ENCODE results near the gene RNU4-1.
A peak's percentile ranks its signal among the peaks of the same experiment; 100 is the strongest.

Gene RNU4-1

DNA sequence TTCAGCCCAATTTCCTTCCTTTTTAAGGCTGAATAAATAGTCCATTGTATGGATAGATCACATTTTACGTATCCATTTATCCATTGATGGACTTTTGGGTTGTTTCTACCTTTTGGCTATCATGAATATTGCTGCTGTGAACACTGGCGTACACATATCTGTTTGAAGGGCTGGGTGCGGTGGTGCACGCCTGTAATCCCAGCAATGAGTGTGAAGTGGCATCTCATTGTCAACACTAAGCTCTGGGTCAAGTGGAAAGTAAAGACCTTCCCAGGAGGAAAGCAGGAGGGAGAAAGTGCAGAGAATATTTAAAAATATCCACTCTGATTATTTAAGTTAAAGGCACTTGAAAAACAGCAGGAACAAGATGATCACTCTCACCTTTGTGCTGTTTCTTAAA lies 46.2 kb upstream of the RNU4-1 start (continued):
- TF ChIP-seq, protein P1, sequence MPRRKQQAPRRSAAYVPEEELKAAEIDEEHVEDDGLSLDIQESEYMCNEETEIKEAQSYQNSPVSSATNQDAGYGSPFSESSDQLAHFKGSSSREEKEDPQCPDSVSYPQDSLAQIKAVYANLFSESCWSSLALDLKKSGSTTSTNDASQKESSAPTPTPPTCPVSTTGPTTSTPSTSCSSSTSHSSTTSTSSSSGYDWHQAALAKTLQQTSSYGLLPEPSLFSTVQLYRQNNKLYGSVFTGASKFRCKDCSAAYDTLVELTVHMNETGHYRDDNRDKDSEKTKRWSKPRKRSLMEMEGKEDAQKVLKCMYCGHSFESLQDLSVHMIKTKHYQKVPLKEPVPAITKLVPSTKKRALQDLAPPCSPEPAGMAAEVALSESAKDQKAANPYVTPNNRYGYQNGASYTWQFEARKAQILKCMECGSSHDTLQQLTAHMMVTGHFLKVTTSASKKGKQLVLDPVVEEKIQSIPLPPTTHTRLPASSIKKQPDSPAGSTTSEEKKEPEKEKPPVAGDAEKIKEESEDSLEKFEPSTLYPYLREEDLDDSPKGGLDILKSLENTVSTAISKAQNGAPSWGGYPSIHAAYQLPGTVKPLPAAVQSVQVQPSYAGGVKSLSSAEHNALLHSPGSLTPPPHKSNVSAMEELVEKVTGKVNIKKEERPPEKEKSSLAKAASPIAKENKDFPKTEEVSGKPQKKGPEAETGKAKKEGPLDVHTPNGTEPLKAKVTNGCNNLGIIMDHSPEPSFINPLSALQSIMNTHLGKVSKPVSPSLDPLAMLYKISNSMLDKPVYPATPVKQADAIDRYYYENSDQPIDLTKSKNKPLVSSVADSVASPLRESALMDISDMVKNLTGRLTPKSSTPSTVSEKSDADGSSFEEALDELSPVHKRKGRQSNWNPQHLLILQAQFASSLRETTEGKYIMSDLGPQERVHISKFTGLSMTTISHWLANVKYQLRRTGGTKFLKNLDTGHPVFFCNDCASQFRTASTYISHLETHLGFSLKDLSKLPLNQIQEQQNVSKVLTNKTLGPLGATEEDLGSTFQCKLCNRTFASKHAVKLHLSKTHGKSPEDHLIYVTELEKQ (tag by site-specific recombination; IDR thresholded peaks at IDR 0.05; ENCODE audit: borderline replicate concordance): no peak
- TF ChIP-seq ZXDB (tag by site-specific recombination; IDR thresholded peaks at IDR 0.05) (no peak), ZNF146 (tag by site-specific recombination; IDR thresholded peaks at IDR 0.05) (no peak), ZNF830 (tag by site-specific recombination; IDR thresholded peaks at IDR 0.05; ENCODE audit: low read depth) (no peak), KLF16 (tag by site-specific recombination; IDR thresholded peaks at IDR 0.05) (no peak), ZNF701 (tag by site-specific recombination; IDR thresholded peaks at IDR 0.05) (no peak), ZSCAN23 (tag by site-specific recombination; IDR thresholded peaks at IDR 0.05) (no peak), KLF1 (tag by site-specific recombination; IDR thresholded peaks at IDR 0.05) (no peak)

DNA sequence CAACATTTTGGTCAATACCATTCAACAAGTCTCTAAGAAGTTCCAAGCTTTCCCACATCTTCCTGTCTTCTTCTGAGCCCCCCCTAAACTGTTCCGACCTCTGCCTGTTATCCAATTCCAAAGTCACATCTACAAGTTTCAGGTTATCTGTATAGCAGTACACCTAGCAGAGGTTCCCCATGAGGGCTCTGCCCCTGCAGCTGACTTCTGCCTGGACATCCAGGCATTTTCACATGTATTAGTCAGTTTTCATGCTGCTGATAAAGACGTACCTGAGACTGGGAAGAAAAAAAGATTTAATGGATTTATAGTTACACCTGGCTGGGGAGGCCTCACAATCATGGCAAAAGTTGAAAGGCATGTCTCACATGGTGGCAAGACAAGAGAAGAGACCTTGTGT lies 44.7 kb upstream of the RNU4-1 start:
- CTCF ChIA-PET: interaction anchor here (0.6 to 3.3 kb wide), 4 partner anchors 18 to 321 kb away, joined by 3 to 17 read pairs (median 3); no protein-coding TSS in a partner anchor
- POLR2A ChIA-PET: interaction anchor here (0.5 kb wide), 1 partner anchor 41 kb away, joined by 3 read pairs; no protein-coding TSS in a partner anchor
- Histone ChIP-seq H3K4me3 (ENCODE audit: low read depth, low read length) (no peak overlapping the region), H3K9me3 (ENCODE audit: control insufficient read depth, insufficient read depth, low read depth, low read length) (no peaks in the 10 kb centered on the region), H3K27ac (ENCODE audit: extremely low read depth, low read depth, low read length) (no peak overlapping the region), H3K36me3 (ENCODE audit: control insufficient read depth in 2 of 2, insufficient read depth in 1 of 2, low read length in 2 of 2) (no peaks in the 10 kb centered on the region), H3K4me1 (ENCODE audit: control insufficient read depth, insufficient read depth, low read length) (no peaks in the 10 kb centered on the region)
- TF ChIP-seq ZNF23 (tag by site-specific recombination; IDR thresholded peaks at IDR 0.05; ENCODE audit: borderline replicate concordance) (no peak), ZNF558 (tag by site-specific recombination; IDR thresholded peaks at IDR 0.05) (peak; percentile 65; the same call in 1 of the 2 replicates), KLF17 (tag by site-specific recombination; IDR thresholded peaks at IDR 0.05) (no peak), ZNF776 (tag by site-specific recombination; IDR thresholded peaks at IDR 0.05; ENCODE audit: borderline replicate concordance) (no peak), RBAK (tag by site-specific recombination; IDR thresholded peaks at IDR 0.05) (peak; percentile 58; the same call in 1 of the 2 replicates), ZNF660 (tag by site-specific recombination; IDR thresholded peaks at IDR 0.05) (no peak), SETDB1 (IDR thresholded peaks at IDR 0.05; ENCODE audit: insufficient read length, low read length) (peak; percentile 74), SCRT2 (tag by site-specific recombination; IDR thresholded peaks at IDR 0.05) (peak; percentile 51; the same call in 1 of the 2 replicates), ZNF280D (tag by site-specific recombination; IDR thresholded peaks at IDR 0.05) (0 out of 2 replicates have a peak, but pooled peaks have one; percentile 52), ZNF18 (tag by site-specific recombination; IDR thresholded peaks at IDR 0.05) (no peak), ZNF16 (tag by site-specific recombination; IDR thresholded peaks at IDR 0.05; ENCODE audit: low read depth) (no peak)
- TF ChIP-seq, protein P2, sequence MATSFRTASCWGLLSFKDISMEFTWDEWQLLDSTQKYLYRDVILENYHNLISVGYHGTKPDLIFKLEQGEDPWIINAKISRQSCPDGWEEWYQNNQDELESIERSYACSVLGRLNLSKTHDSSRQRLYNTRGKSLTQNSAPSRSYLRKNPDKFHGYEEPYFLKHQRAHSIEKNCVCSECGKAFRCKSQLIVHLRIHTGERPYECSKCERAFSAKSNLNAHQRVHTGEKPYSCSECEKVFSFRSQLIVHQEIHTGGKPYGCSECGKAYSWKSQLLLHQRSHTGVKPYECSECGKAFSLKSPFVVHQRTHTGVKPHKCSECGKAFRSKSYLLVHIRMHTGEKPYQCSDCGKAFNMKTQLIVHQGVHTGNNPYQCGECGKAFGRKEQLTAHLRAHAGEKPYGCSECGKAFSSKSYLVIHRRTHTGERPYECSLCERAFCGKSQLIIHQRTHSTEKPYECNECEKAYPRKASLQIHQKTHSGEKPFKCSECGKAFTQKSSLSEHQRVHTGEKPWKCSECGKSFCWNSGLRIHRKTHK (tag by site-specific recombination; IDR thresholded peaks at IDR 0.05): 0 out of 2 replicates have a peak, but pooled peaks have one; percentile 28
- TF ChIP-seq, protein P3, sequence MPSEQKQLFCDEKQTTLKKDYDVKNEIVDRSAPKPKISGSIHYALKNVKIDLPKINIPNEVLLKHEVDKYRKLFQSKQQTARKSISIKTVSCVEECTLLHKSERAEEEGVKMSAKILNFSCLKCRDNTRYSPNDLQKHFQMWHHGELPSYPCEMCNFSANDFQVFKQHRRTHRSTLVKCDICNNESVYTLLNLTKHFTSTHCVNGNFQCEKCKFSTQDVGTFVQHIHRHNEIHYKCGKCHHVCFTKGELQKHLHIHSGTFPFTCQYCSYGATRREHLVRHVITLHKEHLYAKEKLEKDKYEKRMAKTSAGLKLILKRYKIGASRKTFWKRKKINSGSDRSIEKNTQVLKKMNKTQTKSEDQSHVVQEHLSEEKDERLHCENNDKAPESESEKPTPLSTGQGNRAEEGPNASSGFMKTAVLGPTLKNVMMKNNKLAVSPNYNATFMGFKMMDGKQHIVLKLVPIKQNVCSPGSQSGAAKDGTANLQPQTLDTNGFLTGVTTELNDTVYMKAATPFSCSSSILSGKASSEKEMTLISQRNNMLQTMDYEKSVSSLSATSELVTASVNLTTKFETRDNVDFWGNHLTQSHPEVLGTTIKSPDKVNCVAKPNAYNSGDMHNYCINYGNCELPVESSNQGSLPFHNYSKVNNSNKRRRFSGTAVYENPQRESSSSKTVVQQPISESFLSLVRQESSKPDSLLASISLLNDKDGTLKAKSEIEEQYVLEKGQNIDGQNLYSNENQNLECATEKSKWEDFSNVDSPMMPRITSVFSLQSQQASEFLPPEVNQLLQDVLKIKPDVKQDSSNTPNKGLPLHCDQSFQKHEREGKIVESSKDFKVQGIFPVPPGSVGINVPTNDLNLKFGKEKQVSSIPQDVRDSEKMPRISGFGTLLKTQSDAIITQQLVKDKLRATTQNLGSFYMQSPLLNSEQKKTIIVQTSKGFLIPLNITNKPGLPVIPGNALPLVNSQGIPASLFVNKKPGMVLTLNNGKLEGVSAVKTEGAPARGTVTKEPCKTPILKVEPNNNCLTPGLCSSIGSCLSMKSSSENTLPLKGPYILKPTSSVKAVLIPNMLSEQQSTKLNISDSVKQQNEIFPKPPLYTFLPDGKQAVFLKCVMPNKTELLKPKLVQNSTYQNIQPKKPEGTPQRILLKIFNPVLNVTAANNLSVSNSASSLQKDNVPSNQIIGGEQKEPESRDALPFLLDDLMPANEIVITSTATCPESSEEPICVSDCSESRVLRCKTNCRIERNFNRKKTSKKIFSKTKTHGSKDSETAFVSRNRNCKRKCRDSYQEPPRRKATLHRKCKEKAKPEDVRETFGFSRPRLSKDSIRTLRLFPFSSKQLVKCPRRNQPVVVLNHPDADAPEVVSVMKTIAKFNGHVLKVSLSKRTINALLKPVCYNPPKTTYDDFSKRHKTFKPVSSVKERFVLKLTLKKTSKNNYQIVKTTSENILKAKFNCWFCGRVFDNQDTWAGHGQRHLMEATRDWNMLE (tag by site-specific recombination; conservative IDR thresholded peaks at IDR 0.05; ENCODE audit: low read depth): no peak
